ENCODE measurements around the gene ITPR1.

DNA sequence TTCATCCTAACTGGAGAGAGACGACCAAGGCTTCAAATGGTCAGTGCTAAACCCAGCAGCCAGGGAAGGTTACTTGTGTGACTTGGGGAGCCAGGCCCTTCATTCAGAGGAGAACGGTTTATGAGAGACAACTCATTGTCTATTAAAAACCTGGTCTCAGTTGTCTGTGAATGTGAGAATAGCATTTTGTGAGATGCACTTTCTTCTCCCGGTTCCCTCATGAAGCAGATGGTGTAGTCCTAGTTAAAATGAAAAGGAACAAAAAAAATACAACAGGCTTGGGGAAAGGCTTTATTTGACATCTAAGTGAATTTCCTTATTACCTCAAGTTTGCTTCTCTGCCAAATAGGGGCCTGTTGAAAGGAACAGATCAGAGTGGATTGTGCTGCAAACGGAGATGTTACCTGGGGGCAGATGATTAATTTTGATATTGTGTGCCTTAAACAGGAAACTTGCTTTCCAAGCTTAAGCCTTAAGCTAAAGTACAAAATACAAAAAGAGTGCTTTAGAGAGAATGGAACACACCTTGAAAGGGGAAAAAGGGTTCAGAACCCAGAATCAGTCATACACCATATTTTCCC, 283.3 kb downstream of the ITPR1 start:
- TF ChIP-seq, protein P1, sequence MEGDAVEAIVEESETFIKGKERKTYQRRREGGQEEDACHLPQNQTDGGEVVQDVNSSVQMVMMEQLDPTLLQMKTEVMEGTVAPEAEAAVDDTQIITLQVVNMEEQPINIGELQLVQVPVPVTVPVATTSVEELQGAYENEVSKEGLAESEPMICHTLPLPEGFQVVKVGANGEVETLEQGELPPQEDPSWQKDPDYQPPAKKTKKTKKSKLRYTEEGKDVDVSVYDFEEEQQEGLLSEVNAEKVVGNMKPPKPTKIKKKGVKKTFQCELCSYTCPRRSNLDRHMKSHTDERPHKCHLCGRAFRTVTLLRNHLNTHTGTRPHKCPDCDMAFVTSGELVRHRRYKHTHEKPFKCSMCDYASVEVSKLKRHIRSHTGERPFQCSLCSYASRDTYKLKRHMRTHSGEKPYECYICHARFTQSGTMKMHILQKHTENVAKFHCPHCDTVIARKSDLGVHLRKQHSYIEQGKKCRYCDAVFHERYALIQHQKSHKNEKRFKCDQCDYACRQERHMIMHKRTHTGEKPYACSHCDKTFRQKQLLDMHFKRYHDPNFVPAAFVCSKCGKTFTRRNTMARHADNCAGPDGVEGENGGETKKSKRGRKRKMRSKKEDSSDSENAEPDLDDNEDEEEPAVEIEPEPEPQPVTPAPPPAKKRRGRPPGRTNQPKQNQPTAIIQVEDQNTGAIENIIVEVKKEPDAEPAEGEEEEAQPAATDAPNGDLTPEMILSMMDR (conservative IDR thresholded peaks at IDR 0.05; ENCODE audit: low read length) = no peak
- no peak for TF ChIP-seq EZH2phosphoT487 (IDR thresholded peaks at IDR 0.05; ENCODE audit: borderline replicate concordance, low read depth, low read length)
